ENCODE results near the gene MRPS27. TPM values are rescaled to one million over a fixed set of nuclear protein-coding genes. Genes with fewer than 3 reads are reported as not detected.

The MRPS27 gene
- total and polyA plus RNA-seq, 9 of the 15 experiments (the other 6 are each of a cell fraction or from before 2014, with no cell fraction given) = 73.6 to 144 (median 106) TPM

GRCh38 chr5:72283358-72283757 is 36.7 kb downstream of the MRPS27 start:
- POLR2A ChIA-PET = interaction anchor here (0.5 to 3.1 kb wide), 4 partner anchors 9 to 175 kb away, joined by 3 to 17 read pairs (median 8); no protein-coding TSS in a partner anchor
- Histone ChIP-seq H3K4me1 (replicated peaks in 1 of 2; ENCODE audit: control insufficient read depth in 2 of 2, insufficient read depth in 2 of 2, low read length in 2 of 2) (peaks cover 7 to 33% of the 10 kb centered on the region in 2 experiments; a peak in 3 of 5 replicates), H3K9ac (ENCODE audit: insufficient read depth in 1 of 2, low read depth in 2 of 2, low read length in 2 of 2) (no peak overlapping the region; a peak in 1 of 4 replicates), H3K79me2 (ENCODE audit: control insufficient read depth, insufficient read depth, low read length) (peaks cover 25% of the 10 kb centered on the region; the same call in 2 of the 3 replicates), H3K27ac (ENCODE audit: extremely low read depth, low read depth, low read length) (peak overlapping the region; percentile 73; the same call in 2 of the 3 replicates), H3K36me3 (ENCODE audit: control insufficient read depth, insufficient read depth, low read length) (peaks cover 58% of the 10 kb centered on the region), H3K4me2 (ENCODE audit: insufficient read depth, low read length) (no peak overlapping the region), H3K4me3 (no peak overlapping the region), H3K9me3 (replicated peaks; ENCODE audit: control insufficient read depth, insufficient read depth, low read depth, low read length) (no peaks in the 10 kb centered on the region), H3K27me3 (ENCODE audit: control insufficient read depth in 2 of 2, insufficient read depth in 2 of 2, low read length in 2 of 2) (no peaks in the 10 kb centered on the region), H3K9me1 (ENCODE audit: control insufficient read depth, insufficient read depth, low read length) (no peaks in the 10 kb centered on the region), H4K20me1 (replicated peaks; ENCODE audit: control insufficient read depth, insufficient read depth, low read length) (no peaks in the 10 kb centered on the region), H2AFZ (ENCODE audit: low read depth, low read length) (peak overlapping the region; percentile 0; the same call in 1 of the 2 replicates)
- no TSS peak for BruUV-seq (replicated peaks)
- FAIRE-seq (peak; percentile 56), ATAC-seq (peak; percentile 25; the same call in 2 of the 3 replicates), DNase-seq (ENCODE audit: extremely low read depth in 1 of 4, low spot score in 3 of 4) (peak in 1 of 4 experiments; percentile 23)
- WGBS (ENCODE audit: insufficient coverage, low coverage, missing lambda C conversion rate) = 50% methylated on average over 1 of the region's 2 CpGs
- CTCF ChIA-PET (ENCODE audit: low intra/inter-chr PET ratio) = no interaction called here
- in situ Hi-C loops (cut with MboI) = no loop called here
- intact Hi-C loops (cut with micrococcal nuclease) = loop anchor here (5.0 kb wide), 1 partner anchor 51 kb away; no protein-coding TSS in a partner anchor
- TF ChIP-seq MLLT1 (IDR thresholded peaks at IDR 0.05) = no peak
- peak; percentile 64; the same call in 1 of the 2 replicates for TF ChIP-seq ZNF449 (CRISPR knock-in tag; IDR thresholded peaks at IDR 0.05)
- no peak for TF ChIP-seq HDAC6 (IDR thresholded peaks at IDR 0.05; ENCODE audit: low read depth, low read length)
- TF ChIP-seq ARID3B (CRISPR knock-in tag; IDR thresholded peaks at IDR 0.05; ENCODE audit: borderline replicate concordance) = no peak
- TF ChIP-seq PYGO2 (tag; IDR thresholded peaks at IDR 0.05) = peak; percentile 20; the same call in 1 of the 2 replicates
- TF ChIP-seq L3MBTL2 (IDR thresholded peaks at IDR 0.05) = peak; percentile 44; the same call in 1 of the 2 replicates
- TF ChIP-seq ZNF239 (CRISPR knock-in tag; IDR thresholded peaks at IDR 0.05) = peak; percentile 30; the same call in 1 of the 2 replicates
- no peak for TF ChIP-seq ZNF57 (CRISPR knock-in tag; IDR thresholded peaks at IDR 0.05)
- peak; percentile 82; the same call in 1 of the 2 replicates for TF ChIP-seq ZNF76 (CRISPR knock-in tag; IDR thresholded peaks at IDR 0.05; ENCODE audit: borderline replicate concordance)
- TF ChIP-seq AFF1 (IDR thresholded peaks at IDR 0.05; ENCODE audit: low read depth in 1 of 2, partially characterized antibody in 2 of 2) = no peak
- peak; percentile 57; the same call in 1 of the 2 replicates for TF ChIP-seq ZNF311 (CRISPR knock-in tag; IDR thresholded peaks at IDR 0.05)
- no peak for TF ChIP-seq XRCC5 (IDR thresholded peaks at IDR 0.05; ENCODE audit: low read depth, low read length)
- TF ChIP-seq RBM34 (IDR thresholded peaks at IDR 0.05; ENCODE audit: borderline replicate concordance, insufficient read depth, low read length) = no peak
